Measurements from ENCODE around the gene USP10.
"Not testable (repeated sequence)": the region's sequence is repeated elsewhere in the genome, so short reads cannot be mapped to it uniquely, and the experiment has no call there.

The USP10 gene

DNA sequence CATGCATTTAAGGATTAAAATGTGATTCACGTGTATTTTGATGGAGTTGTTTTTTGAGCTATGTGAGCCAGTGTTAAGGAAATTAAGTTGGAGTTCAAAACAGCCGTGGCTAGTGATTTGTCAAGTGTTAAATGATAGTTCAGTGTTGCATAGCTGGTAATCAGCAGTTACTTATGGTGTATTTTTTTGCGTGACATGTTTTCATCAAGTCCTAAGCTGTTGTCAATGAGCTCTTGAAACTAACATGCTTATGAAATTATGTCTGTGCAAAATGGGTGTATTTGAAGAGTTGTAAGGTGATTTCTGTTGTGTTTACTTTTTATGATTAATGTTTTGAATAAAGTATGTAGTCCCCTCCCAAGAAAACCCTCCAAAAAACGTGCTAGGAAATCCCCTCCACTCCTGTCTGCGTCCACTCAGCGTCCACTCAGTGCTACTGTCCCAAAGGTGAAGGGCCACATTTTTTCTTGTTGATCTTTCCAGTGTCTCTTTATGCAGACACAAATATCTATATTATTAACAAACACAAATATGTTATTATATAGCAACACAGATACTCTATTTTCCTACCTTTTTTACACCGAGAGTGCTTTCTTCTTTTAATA lies 30.0 kb downstream of the USP10 start:
- no peak for DNase-seq

DNA sequence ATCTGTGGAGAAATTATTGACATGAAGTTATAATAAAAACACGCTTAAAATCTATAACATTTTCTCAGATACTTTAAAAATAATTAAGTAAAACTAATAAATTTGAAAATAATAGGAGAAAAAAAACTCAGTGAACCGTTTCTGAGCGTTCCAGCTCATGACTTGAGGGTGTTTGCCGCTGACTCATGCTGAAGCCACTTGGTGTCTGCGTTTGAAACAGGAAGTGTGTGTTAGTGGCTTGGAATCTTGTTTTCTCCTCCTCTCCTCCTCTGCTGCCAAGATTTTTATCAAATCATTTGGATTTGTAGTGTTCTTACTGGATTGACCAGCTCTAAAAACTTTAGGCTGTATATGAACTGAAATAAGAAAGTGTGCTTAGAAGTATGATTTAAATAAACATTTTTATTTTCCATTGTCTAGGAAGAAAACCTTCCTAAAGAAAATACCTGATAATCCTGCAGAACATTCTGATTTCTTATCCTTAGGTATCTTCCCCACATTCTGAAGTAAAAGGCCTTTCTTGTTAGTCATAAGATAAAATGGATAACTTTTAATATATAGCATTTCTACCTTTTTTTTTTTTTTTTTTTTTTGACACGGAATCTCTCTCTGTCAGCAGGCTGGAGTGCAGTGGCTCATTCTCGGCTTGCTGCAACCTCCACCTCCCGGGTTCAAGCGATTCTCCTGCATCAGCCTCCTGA lies 30.8 kb downstream of the USP10 start:
- DNase-seq = peak; percentile 43

DNA sequence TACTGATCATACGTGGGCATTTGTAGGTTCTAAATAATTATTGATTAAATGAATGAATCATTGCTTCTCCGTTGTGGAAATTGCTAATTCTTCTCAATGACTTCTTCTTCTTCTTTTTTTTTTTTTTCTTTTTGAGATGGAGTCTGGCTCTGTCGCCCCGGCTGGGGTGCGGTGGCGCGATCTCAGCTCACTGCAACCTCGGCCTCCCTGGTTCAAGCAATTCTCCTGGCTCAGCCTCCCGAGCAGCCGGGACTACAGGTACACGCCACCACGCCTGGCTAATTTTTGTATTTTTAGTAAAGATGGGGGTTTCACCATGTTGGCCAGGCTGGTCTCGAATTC lies 32.5 kb downstream of the USP10 start:
- DNase-seq = not testable (repeated sequence)

DNA sequence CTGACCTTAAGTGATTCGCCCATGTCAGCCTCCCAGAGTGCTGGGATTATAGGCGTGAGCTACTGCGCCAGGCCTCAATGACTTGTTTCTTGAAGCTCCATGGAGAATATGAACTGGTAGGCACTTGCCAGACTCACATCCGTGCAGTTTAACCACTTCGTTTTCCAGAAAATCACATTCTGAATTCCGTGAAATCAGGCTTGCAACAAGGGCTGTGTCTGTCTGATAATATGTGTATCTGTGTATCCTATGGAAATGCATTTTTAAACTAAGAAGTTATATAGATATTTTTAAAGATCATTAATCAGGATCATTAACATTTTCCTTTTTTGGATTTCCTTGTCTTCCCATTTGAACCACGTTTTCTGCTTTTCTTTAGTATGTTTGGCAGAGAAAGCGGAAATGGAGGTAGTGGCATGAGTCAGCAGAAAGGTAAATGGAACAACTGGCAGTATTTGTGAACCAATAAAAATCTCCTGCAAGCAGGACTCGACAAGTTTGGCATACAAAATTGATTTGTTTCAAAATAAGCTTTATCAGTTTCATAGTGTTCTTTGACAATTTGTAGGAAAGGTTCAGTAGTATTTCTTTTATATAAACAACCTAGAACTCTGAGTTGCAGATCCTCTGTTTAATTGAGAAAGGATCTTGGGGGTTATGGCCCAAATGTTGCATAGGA lies 33.0 kb downstream of the USP10 start:
- no peak for DNase-seq

DNA sequence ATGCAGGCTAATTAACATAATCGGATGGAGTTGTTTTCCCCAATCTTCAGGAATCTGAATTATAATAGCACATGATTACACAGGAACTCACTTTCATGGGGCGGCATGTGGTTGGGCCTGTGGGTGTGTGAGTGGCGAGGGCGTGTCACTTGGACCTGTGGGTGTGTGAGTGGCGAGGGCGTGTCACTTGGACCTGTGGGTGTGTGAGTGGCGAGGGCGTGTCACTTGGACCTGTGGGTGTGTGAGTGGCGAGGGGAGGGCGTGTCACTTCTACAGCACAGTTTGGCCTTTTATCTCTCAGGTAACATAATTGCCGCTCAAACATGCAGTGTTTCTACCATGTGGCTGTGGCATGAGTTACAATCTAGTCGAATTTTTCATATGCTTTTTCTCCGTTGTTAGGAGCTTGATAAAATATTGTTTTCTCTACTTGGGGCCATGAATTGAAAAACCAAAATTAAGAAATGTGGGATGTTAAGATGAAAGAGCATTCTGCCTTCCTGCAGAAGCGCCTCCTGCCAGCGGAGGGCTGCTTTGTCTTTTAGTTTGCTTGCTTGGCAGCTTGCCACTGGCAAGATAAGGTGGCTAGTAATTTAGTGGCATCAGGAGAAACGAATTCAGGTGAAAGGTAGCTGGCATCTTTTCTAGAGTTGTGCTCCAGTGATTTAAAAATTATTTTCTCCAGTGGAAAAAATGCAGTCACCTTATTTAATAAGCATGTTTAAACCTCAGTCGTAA lies 36.2 kb downstream of the USP10 start:
- no peak for DNase-seq

DNA sequence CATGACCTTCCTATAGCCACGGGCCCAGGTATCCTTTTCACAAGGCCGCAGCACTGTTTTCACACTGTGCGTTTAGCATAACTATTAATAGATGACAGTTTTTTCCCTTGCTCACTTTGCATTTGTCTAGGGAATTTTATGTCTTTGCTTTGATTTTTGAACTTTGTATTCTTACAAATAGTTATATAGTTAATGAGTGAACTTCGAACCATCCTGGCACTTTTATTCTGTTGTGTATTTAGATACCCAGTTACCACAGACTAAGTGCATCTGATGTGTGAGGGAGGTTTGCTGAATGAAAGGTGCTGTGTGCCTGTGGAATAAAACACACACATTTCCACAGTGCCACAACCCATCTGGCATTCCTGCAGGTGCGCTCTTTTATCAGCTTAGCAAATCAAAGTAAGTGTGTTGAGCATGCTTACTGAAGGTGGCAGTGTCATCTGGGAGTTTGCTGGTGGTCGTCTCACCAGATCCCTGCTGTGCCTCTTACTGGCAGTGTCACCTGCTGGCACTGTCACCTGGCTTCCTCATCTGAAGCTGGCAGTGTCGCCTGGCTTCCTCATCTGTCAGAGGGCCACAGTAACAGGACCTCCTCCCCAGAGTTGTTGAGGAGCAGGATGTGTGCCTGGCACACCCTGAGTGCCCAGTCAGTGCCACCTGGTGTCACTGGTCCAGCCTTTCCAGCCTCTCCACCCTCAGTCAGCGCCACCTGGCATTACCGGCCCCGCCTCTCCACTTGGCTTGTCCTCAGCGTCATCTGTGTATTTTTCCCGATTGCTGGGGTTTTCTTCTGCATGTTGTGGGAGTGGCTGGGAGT lies 37.6 kb downstream of the USP10 start:
- no peak for DNase-seq

DNA sequence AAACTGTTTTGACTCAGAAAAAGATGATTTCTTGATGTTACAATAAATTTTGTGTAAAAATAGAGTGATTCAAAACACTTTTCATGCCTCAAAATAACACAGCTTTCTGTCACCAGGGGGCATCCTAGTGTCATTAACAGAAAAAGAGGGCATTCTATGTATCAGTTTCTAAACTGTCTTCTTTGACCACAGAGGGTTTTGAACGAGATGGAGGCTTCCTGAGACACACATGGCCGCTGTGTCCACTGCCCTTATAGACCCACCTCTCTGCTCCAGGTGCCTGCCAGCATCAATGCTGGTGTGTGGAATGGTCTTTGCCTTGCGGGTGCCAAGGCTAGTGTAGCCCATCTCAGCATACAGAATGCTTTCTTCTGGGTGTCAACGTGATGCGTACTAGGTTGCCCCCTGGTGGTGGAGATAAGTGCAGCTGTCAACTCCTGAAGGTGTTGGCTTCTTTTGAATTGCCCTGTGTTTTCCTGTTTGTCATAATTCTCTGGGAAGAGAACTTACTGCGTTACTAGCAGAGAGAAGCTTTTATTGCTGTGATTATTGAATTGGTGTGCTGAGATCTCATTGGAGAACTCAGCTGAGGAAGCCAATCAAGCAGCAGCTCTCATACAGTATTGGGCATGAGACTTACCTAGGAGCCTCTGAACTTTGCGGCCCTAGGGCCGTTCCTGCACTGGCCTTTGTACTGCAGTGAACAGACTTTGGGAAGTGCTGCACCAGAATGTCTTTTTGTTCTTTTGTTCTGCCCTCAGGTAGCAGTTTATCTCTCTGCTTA lies 38.6 kb downstream of the USP10 start:
- no peak for DNase-seq

DNA sequence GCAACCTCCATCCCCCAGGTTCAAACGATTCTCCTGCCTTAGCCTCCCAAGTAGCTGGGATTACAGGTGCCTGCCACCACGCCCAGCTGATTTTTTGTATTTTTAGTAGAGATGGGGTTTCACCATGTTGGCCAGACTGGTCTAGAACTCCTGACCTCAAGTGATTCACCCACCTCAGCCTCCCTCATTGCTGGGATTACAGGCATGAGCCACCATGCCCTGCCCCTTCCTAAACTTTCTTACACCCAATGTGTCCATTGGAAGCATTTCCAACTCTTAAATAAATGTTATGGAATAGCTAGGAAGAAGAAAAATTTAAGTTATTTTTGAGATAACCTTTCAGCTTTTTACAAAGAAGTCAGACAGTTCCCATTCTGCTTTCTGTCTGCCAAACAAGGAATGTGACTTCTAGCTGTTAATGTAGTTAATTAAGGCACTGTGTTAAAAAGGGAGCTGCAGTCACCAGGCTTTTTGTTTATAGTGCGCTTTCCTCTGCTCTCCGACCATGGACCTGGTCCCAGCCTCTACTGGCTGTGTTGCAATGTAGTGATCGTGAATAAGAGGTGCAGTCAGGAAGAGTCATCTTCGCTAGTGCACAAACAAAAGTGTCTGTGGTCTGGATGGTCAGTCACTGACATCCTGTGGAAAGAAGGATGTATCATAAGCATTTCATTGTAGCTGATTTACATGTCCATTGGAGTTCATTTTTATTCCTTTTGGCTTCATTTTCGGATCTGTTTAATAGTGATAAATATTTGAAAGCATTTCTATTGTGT lies 39.7 kb downstream of the USP10 start:
- no peak for DNase-seq

DNA sequence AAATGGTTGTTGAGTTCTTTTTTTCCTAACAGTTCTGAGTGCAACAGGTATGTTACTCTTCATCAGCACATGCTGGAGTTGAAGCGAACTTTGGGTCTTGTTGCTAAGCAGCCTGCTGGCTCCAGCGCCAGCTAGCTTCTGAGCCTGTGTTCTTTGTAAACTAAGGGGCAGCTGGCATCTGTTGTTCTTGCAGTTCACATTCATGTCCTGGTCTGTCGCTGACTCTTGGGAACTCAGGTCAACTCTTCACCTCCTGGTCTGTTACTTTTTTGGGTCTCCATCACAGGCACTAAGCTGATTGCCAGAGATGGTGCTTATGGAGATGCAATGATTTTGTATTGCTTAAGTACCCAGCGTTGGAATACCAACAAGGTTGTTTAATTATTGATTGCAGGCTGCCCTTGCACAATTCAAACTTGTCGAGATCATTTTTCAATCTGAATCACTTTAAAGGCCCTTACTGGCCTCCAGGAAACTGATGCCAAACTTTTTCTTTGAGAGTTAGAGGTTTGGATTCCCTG lies 40.9 kb downstream of the USP10 start:
- no peak for DNase-seq

DNA sequence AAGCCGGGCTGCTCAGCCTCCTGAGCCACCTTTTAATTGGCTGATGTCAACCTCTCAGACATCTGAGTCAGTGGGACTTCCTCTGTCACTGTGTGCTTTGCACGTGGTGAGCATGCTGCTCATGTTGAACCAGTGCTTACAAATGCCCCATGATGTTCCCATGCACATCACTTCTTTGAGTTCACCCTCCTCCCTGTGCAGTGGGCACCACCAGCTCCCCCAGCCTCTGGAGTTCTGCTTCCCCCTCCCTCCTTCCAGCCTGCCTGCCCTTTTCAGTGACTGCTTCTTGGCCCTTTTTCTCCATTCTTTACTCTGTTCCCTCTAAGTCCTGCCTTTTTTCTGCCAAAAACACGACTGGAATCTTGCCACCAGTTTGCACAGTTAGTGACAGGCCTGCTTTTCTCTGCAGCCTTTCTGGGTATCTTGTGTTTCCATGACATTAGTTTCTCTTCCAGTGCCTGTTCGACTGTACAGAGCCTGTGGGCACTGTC lies 41.6 kb downstream of the USP10 start:
- DNase-seq = no peak

DNA sequence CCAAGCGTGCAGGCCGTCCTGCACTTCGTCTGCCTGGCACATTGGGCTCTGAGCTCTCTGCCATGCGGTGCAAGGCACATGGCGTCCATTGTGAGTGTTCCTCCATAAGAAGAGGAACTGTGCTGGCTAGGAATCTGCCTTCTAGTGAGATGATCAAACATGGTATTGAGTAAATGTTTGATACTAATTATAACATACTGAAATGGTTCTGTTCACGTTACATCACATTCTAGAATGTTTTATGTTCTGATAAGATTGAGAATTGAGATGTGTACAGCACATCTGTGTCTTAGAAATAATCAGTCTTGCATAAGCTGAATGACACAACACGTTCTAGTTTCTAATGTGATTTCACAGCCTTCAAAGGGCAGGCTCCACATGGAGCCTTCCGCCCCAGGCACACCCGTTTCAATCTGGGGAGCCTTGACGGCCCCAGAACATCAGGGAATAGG lies 42.9 kb downstream of the USP10 start:
- DNase-seq = no peak

DNA sequence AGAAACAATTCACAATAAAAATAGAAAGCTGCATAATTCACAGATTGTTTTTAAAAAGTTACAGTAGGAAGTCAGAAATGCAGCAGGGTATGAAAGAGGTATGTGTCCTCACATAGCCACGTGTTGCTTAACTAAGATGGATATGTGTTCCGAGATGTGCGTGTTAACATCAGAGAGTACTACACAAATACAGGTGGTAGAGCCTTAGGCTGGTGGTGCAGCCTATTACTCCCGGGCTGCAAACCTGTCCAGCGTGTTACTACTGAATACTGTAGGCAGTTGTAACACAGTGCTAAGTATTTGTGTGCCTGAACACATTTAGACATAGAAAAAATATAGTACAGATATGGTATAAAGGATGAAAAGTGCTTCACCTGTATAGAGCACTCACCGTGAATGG lies 46.4 kb downstream of the USP10 start:
- no peak for DNase-seq

DNA sequence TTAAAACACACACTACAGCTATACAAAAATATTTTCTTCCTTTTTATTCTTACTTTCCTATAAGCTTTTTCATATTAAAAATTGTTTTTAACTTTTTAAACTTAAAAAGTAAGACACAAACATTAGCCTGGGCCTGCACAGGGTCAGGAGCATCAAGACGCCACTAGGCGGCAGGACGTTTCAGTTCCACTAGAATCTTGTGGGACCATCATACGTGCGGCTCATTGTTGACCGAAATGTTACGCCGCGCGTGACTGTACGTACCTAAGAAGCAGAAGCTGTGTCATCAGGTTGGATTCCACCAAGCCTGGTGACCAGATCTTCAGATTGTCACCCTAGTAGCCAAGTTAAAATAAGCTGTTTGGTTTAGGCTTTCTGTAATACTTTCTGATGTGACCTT lies 47.1 kb downstream of the USP10 start:
- DNase-seq = no peak

DNA sequence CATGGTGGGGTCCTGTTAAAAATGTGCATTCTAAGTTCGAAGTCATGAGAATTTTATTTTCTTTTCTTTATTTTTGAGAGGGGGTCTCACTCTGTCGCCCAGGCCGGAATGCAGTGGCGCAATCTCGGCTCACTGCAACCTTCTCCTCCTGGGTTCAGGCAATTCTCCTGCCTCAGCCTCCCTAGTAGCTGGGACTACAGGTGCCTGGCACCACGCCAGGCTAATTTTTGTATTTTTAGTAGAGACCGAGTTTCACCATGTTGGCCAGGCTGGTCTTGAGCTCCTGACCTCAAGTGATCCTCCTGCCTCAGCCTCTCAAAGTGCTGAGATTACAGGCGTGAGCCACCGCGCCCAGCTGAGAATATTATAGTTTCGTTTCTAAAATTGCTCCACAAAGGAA lies 48.4 kb downstream of the USP10 start:
- DNase-seq = not testable (repeated sequence)

DNA sequence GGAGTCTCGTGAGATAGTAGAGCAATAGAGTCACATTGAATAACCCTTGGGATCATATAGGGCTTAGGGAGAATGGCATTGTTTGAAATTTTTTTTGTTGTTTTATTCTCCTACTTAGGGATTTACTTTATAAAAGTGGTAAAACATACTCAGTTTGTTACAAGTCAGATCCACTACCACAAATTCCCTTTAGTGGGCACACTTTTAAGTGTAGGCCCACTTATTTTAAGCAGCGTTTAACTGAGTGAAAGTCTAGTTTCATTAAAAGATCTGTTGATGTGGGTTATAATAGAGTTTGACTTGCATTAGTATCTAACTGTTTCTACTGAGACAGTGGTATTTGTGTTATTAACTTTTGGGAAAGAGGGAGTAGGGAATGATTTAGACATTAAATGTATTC lies 49.3 kb downstream of the USP10 start:
- DNase-seq = no peak

DNA sequence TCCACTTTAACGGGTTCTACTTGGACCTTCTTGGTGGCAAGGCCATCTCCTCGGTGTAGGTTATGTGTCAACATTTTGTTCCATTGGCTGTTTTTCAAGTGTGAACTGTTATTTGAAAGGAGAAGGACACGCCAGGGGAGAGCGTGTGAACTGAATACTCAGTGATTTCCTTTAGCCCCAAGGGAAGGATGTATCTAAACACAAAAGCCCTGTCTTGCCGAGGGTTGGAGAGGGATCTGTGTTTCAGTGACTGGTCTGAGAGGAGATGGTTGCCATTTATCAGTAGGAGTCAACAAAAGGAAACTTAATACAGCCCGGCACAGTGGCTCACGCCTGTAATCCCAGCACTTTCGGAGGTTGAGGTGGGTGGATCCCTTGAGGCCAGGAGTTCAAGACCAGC lies 50.0 kb downstream of the USP10 start:
- DNase-seq = no peak

DNA sequence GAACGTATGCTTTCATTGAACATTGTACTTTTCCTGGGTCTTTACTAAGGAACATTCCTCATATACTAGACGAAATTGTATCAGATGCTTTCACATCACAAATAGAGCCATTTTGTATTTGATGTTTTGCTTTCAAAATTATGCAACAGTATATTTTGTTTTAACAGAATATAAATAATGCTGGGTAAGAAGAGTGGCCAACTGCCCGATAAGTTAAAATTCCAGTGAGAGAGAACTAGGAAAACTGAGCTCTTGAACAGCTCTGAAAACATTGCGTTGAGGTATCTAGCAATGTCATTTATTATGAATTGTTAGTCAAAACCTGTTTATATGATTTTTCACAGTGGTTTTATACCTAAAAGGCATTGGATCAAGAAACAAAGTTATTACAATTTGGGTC lies 50.8 kb downstream of the USP10 start:
- no peak for DNase-seq

DNA sequence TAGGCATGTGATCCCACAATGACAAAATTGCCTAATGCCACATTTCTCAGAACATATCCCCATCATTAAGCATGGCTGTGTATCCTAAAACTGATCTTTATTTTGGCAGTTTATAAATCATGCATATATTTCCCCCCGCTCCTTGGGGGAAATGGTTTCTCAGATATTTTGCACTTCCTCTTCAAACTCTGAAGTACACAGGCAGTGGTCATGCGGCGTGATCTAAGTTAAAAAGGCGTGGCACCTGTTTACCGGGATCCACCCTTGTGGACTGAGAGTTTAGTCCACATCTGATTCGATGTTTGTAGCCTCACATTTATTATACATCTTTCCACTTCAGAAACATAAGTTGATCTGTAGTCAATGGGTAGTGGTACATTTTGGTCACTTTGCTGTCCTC lies 51.4 kb downstream of the USP10 start:
- DNase-seq = no peak

DNA sequence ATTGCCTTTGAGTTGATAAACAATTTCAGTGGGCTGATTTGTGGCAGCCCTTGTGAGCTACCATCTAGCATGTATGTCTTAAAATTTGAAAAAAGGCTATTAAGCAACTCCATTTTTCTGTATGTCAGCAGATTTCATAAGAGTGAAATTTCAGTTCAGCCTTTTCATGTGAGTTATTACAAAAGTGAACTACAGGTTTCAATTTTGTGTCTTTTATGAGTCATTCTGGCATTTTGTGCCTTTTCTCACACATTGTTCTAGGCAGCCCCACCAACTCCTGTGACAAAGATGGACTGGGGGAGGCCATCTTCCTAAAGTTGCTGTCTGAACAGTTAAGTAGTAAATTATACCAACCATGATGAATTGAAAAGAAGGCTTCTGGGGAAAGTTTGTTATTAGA lies 52.1 kb downstream of the USP10 start:
- DNase-seq = no peak

DNA sequence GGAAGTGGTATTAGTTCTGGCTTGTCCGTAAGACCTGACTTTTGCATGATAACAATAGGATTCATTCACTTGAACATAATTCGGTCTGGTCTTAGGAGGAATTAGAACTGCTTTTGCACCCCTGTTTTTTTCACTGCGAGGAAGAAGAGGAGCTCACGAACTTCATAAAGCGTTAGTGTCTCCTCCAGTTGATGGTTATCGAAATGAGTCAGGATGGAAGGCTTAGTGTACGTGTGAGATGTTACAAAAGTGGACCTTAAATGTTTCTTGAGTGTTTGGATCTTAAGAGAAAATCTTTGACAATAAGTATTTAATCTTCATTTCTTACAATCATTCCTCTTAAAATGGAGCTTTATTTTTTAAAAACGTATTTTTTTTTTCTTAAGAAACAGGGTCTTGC lies 52.8 kb downstream of the USP10 start:
- DNase-seq = no peak
